ENCODE results near the gene MN1.

Gene MN1

DNA sequence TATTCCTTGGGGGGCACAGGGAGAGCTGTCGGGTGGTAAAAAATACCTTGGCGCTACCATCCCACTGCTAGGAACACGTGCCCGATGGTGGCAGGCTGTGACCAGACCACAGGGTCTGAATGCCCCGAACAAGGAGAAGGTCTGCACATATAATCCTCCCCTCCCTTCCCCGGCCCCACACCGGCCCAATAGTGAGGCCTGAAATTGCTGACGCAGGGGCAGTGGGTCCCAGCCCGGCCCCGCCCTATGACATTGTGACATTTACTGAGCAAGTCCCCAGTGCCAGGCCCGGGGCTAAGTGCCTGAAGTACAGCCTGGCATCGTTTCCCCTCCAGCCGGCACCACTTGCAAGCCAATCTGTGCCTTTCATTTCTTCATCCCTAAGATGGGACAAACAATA lies 19.5 kb downstream of the MN1 start:
- no peak for DNase-seq

DNA sequence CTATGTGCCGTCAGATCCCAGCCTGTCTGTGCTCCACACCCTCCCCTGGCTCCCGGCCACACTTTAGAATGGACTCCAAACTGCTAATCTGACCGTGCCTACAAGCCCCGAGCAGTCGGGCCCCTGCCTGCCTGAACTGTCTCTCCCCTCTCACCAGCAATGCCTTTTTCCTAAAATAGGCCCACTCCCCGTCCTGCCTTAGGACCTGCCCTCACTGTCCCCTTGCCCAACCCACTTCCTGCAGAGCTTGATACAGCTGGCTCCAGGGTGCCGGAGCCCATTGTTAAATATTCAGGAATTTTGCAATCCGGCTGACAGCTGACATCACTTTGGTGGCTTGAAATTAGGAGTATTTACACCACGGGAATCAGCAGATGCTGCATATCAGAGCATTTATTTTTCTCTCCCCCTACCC lies 21.4 kb downstream of the MN1 start:
- no peak for DNase-seq

DNA sequence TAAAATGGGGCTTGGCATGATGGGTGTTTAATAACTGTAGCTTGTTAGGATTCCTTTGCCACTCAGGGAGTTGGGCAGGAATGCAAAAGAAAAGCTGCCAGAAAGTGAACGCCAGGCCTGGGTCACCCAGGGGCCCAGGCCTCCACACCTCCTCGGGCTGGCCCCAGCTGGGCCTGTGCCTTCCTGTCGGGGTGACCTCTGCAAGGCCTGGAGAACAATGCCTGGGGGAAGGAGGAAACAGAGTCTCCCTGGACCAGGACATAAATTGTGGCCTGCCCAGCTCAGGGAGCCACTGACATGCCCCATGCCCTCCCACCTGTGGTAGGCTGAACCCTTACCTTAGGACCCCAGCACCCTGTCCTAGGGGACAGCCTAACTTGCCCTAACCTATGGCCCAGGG lies 21.9 kb downstream of the MN1 start:
- no peak for DNase-seq

DNA sequence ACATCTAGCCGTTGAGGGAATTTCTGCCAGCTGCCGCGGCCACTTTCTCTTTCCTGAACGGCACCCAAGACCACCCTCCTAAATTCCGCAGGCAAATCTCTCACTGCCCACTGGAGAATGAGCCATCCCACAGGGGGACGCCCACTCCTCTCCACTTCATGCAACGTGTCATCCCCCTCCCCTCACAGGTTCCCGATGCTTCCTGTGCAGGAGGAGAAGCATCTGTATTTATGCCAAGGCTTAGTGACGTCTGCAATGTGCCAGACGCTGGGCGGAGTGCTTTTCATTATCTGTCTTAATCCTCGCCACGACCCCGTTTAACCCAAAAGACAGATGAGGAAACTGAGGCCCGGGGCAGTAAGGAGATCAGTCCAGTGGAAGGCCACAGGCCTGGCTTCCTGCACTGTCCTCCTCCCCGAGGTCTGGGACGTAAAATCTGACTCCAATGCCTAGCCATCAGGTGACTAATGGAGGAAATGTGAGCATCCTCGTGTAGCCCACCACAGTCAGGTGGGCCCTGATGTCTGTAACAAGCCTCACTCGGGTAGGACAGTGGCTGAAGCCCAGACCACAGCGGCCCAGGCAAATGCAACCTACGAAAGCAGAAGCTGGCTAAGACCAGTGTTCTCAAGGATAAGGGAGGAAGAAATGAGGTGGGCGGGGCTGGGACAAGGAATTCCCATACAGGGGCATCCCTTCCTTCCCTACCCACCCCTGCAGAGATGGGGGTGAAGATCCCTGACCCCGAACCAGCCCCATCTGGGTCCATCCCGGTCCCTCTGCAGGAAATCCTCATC lies 23.1 kb downstream of the MN1 start:
- DNase-seq: no peak

DNA sequence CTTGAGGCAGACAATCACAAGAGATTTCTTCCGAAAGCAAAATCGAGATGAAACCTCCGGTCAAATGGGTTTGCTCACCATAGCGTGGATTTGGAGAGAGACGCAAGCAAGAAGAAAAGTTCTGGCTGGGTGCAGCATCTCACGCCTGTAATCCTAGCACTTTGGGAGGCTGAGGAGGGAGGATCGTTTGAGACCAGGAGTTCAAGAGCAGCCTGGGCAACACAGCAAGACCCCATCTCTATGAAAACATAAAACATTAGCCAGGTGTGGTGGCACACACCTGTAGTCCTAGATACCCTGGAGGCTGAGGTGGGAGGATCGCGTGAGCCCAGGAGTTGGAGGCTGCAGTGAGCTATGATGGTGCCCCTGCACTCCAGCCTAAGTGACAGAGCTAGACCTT lies 24.4 kb downstream of the MN1 start:
- no peak for DNase-seq

DNA sequence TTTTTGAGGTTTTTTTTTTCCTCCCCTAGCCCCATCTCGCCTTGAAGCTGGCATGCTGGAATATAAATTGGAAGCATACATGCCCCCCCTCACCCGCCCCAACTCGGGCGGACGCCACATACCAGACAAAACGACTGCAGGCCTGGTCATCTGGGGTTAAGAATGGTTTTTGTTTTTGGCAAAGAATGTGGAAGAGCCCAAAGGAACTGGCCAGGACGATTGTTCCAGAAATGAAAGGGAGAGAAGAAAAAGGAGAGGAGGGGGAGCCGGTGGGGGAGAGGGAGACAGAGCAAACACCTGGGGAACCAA lies 25.0 kb downstream of the MN1 start:
- no peak for DNase-seq

DNA sequence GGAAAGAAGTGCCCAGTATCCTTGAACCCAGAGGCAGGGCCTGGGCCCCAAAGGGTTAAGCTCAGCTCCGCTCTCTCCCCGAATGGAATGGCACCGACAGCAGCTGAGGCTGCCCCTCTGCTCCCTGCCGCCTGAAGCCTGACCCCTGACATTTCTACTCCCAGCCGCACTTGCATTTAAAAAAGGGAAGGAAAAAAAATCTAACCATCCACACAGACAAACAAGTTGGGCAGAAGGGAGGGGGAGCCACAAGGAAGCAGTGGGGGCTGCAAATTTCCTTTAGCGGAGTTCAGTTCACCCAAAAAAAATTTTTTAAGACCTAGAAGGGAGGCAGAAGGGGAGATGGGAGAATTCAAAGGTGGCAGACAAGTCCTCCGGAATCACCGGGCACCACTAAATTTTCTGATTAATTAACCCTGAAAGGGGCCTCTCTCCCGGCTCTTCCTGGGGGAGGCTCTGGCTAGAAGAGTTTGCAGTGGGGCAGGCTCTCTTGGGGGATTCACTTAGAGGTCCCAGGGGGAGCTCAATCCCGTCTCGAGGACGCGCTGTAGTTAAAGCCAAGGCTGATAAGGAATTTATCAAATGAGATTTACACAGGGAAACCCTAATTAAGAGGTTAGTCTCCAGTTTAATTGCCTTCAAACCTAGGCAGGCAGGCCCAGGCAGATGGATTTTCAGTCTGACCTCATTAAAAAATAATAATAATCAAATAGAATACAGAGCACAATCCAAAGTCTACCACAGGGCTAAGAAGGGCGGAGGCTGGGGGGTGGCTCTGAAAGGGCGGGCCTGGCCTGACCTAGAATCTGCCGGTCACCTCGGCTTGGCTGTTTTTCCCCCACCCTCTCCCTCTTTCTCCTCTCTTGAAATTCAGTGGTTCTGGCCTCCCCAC lies 25.6 kb downstream of the MN1 start:
- DNase-seq: peak; percentile 9 to 16

DNA sequence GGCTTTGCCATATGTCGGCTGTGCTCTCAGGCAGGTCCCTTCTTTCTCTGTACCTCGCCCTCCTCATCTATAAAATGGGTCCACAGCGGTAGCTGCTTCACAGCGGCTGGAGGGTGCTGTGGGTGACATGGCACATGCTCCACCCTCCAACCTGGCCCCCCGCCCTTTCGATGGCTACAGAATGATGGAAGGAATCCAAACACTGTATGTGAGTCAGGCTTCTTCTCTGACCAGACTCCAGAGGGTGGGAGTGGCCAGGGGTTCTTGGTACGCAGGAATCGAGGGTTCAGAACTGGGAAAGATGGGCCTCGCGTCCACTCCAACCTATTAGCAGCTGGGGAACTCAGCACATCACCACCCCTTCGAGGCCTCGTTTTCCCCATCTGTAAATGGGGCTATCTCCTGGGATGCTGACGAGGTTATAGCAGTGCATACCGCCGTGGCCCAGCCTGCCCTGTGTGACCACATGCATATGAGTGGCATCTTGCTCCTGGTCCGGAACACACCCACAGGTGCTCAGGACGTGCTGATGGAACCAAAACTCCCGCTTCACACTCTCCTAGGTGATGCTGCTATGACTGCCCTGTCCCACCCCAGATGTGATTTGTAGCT lies 26.4 kb downstream of the MN1 start:
- no peak for DNase-seq

DNA sequence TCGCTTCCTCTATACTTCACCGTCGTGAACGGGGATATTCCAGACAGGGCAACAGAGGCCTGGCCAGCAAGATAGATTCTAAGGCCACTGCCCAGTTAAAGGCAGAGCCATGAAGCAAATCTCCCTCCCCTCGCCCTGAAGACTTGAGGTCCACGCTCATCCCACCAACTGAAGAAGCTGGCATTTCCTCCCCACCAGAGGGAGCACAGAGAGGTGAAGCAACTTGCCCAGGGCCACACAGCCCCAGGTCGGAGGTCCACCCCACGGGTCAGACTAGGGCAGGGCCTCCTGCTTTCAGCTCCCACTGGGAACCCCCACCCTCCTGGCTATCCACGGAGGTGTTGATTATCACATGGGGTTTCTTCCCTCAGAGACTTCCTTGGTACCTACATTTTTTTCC lies 27.4 kb downstream of the MN1 start:
- no peak for DNase-seq

DNA sequence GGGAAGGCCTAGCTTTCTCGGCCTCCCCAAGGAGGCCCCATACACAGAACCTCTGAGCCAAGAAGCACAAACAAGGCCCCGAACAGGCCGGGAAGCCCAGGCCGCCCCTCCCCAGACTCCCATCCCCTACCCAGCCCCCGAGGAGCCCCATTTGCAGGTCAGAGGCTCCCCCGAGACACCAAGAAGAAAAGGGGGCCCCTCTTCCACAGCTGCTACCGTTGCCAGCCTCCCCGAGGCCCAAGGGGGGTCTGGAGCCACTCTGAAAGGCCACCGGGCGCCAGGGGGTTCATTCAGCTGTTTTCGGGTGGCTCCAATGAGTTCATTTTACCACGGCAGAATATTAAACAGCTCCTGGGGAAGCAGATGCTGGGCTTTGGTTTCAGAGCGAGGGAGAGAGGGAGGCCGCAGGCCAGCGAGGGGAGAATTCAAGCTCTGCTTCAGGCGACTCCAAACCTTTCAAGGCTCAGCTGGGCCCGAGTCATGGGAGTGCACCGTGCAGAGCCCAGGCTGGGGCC lies 28.5 kb downstream of the MN1 start:
- no peak for DNase-seq

DNA sequence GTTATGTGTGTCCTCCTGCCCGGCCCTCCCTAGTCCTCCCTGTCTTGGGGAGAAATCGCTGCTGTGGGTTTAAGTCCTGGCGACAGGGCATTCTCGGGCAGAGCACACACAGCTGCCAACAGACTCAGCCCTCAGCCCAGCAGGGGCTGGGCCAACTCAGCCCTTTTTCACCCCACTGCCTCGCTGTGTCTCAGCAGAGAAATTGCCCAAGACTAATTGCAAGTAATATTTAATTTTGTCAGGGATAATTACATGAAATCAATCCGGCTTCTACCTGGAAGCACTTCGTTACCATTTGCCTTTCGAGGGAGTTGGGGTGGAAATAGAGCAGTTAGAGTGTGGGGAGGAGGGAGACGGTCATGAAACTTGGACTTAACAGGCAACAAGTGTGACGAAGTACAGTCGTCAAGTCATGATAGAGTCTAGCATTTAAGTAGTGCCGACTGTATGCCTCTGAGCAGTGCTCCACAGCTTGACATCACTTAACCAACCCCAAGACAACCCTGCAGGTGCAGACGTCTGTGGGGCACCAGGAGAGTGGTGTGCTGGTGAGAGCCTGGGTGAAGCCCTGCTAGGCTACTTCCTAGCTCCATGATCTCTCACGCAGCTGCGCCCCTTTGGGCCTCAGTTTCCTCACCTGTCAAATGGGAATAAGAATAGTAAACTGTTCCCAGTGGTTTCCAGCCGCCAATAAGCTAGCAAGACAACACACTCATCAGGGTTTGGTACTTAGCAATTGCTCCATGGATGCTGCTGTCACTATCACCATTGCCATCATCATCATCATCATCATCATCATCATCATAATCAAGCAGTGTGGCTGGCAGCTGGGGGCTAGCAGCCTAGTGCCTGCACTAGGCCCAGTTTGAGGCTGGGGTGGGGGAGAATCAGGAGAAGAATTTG lies 29.2 kb downstream of the MN1 start:
- DNase-seq: no peak

DNA sequence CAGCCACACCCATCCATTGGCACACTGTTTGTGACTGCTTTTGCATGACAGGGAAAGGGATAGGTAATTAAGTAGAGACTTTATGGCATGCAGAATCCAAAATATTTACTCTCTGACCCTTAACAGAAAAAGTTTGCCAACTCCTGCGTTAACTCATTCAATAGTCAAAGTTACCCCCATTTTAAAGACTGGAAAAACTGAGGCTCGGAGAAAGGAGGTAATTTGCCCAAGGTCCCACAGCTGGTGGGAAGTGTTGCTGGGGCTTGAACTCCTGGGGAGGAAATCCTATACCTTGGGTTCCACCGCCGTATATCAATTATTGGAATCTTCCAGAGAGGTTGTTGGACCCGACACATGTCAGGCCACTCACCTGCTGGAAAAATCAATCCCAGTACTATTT lies 29.9 kb downstream of the MN1 start:
- DNase-seq: no peak

DNA sequence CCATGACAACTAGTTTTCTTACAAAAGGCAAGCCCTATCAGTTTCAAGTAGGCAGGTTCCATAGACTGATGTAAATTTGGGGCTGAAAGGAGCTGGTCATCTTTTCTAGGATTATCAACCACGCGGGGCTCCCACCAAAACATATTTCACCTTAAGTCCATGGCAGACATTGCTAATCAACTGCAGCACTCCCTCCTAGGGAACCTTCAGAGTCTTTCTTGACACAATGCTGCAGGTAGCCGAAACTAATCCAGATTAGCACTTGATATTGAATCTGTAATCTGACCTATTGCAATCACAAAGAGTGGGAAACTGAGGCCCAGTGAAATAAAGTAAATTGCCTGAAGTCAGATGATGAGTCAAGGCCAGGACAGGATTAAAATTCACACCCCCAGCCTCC lies 32.5 kb downstream of the MN1 start:
- no peak for DNase-seq

DNA sequence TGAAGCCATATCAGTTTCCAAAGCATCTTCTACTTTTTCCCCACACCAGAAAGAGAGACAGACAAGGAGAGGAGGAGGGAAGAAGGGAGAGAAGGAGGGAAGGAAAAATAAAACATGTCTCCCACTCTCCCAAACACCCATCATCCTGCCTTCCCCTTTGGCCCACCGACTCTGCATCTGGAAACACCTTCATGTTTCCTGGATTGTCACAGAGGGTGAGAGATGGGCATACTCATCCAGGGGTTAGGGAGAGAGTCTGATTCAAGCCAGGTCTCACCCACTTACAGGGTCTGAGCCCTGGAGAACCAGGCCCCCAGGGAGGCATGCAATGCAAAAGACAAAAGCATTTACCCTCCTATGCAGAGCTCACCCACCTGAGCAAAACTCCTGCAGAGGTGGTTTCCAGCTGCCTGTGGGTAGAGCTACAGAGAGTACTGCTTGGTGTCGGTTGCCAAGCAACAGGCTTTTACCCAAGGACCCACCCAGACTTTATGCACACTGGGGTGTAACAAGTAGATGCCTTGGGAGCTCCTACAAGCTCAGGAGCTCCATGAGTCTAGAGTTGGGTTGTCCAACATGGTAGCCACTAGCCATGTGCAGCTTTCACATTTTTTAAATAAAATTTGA lies 33.4 kb downstream of the MN1 start:
- DNase-seq: no peak

DNA sequence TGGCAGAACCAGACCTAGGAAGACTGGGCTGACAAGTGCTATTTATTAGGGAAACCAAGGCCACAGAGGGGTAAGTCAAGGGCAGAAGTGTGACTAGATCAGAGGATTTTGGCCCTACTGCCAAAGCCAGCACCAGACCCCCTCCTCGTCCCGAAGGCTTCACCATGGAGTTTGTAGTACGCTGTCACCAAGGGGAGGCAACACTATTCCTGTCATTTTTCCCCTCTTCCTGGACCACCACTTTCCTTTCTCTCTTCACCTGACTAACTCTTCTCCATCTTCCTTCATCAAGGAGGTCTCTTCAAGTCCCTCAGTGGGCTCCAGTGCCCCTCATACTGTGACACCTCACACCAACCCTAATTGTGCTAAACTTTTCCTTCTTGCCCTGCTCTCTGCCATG lies 34.9 kb downstream of the MN1 start:
- DNase-seq: no peak

DNA sequence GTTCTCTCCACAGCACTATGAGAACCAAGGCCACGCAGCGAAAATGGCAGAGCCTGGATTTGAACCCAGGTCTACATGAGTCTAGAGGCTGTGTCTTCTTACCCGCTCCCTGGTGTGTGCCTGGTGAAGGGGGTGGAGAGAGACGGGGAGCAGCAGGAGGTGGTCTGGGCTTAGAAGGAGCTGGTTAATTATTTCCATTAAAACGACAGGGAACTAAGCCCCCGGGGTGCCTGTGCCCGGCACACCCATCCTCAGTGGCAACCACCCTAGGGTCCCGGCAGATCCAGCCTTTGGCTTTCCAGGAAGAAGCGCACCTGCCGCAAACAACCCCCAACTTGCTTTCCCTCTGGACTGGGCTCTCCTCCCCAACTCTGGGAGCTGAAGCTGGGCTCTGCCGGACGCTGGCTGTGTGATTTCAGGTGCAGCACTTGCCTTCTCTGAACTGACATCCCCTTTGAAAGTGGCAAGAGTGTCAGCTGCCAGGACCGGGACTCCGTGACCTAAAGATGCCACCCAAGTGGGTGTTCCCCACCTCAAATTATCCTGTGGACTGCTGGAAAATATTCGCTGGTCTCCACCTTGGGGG lies 35.8 kb downstream of the MN1 start:
- no peak for DNase-seq

DNA sequence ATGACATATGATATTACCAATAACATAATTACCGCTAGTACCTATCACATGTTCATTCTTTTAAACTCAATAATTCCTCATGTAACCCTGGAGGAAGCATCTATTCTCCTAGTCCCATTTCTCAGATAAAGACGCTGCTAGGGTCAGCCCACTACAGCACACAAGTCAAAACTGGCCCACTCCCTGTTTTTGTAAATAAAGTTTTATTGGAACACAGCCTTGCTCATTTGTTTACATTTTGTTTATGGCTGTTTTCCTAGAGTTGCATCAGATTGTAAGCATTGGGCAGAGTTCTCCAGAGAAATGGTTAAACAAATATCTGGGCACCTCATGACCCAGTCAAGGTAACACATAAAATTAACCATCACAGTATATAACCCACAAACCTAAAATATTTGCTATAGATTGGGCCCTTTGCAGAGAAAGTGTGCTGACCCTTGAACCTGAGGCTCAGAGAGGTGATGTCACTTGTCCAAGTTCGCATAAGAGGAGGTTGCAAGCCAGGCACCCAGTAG lies 36.8 kb downstream of the MN1 start:
- no peak for DNase-seq

DNA sequence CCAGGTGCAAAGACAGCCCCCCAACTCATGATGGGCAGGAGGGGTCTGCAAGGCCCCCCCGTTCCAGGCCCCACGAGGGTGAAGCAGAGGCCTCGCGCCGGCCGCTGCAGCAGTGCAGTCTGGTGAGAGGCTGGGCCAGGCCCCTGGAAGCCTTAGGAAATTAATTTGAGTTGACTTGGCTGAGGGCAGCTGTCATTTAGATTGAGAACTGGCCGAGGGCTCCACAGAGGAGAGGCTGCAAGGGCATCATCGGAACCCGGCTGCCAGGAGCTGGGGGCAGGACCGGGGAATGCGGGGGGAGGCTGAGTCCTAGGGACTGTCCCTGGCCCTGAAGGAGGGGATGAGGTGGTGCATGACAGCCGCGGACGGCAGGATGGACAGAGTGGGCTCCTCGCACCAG lies 39.9 kb downstream of the MN1 start:
- DNase-seq: no peak

DNA sequence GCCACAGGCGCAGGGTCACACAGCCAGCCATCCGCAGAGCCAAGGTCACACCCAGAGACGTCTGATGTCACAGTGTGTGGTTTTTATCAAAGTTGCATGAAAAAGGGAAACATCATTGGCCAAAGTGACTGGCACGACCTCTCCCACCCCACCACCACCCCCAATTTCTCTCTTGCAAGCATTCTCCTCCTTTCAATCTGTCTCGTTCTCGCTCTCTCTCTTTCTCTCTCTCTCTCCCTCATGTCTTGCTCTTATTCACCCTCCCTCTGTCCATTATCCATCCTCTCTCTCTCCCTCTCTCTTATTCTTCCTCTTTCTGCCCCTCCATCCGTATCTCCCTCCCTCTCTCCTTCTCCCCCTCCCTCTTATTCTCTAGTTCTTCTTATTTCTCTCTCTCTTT lies 40.6 kb downstream of the MN1 start:
- no peak for DNase-seq

DNA sequence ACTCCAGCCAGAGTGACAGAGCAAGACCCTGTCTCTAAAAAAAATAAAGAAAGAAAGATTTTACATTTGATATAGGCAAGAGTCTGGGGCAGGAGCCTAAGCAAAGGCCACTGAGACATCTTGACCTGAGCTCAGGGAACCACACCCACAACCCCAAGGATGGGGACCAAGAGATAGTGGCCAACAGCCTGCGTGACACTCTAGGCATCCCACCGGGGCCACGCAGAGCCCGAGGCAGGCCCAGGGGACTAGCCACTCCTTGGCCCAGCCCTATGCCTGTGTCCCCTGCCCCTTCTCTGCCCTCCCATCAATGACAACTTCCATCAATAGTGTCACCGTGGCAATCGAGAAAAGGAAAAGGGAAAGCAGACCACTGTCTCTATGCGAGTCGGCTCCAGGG lies 41.1 kb downstream of the MN1 start:
- no peak for DNase-seq

DNA sequence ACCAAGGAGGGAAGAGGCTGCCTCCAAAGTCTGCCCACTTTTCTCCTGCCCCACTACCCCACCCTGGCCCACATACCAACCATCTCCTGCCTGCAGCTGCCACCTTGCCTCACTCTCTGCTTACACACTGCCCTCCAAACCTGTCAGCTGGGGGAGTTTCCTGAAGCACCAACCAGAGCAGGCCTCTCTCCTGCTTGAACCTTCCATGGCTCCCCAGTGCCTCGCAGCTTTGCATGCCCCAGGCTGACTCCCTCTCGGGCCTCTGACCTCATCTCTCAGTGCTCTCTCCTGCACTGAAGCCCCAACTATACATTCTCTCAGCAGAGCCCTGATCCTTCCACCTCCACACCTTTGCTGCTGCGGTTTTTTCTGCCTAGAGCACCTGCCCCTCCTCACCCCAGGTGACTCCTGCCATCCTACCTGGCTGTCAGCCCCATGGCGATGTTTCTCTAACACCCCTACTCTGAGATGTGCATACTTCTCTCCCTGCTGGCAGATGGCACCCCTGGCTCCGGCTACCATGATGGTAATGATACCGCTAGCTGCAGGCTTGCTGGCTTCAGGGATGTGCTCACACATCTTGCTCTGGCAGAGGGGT lies 43.5 kb downstream of the MN1 start:
- DNase-seq: no peak
